Osteoblast (primary cell): ENCODE results near the gene ACTL8. TPM values are rescaled to one million over a fixed set of nuclear protein-coding genes. Genes with fewer than 3 reads are reported as not detected.

Experiments used
- DNase-seq: peaks from one replicate; pipeline ENCODE4 v3.0.0; 2011; ENCODE audit warnings: low spot score, mixed read lengths; ENCODE audit not compliant: insufficient read length; ENCODE audit errors: missing footprints
- H2AFZ ChIP-seq: 2 replicates; pipeline ENCODE4 v1.6.0; 2011; ENCODE audit warnings: mild to moderate bottlenecking, low read length
- H3K27ac ChIP-seq: 2 replicates; pipeline ENCODE4 v1.5.1; 2011; ENCODE audit warnings: mild to moderate bottlenecking, low read depth, low read length, moderate library complexity
- H3K27me3 ChIP-seq: 2 replicates; pipeline ENCODE4 v1.6.0; 2012; ENCODE audit warnings: mild to moderate bottlenecking, control low read depth, inconsistent platforms, low read length, moderate library complexity; ENCODE audit not compliant: insufficient read depth
- H3K36me3 ChIP-seq: 2 replicates; pipeline ENCODE4 v1.5.1; 2011; ENCODE audit warnings: mild to moderate bottlenecking, low read length, control low read depth, moderate library complexity; ENCODE audit not compliant: insufficient read depth
- H3K4me1 ChIP-seq: 2 replicates; pipeline ENCODE4 v1.5.1; 2011; ENCODE audit warnings: mild to moderate bottlenecking, low read length, control low read depth, moderate library complexity; ENCODE audit not compliant: insufficient read depth
- H3K4me2 ChIP-seq: 2 replicates; pipeline ENCODE4 v1.6.0; 2011; ENCODE audit warnings: mild to moderate bottlenecking, low read length; ENCODE audit not compliant: insufficient read depth
- H3K4me3 ChIP-seq: fragments of 200-600 bp; sonication (generic); 3 replicates; pipeline ENCODE4 v1.5.1; 2012; ENCODE audit warnings: mild to moderate bottlenecking, low read length, inconsistent platforms; ENCODE audit not compliant: insufficient read depth
- H3K79me2 ChIP-seq: 2 replicates; pipeline ENCODE4 v1.6.0; 2012; ENCODE audit warnings: mild to moderate bottlenecking, low read length, control low read depth, inconsistent platforms; ENCODE audit not compliant: insufficient read depth
- H3K9me3 ChIP-seq: 2 replicates; pipeline ENCODE4 v1.5.1; 2011; ENCODE audit warnings: low read depth, low read length, control low read depth
- H4K20me1 ChIP-seq: 2 replicates; pipeline ENCODE4 v1.6.0; 2012; ENCODE audit warnings: mild to moderate bottlenecking, low read length, control low read depth; ENCODE audit not compliant: insufficient read depth
- total RNA-seq: library from RNA; depleted of rRNA; stranded (reverse); fragments of >200 nt; gene quantifications from 2 replicates; pipeline ENCODE4 v1.2.3, GENCODE V29; 2012
- TF ChIP-seq, protein P1 (sequence below): IDR thresholded peaks from 2 replicates; pipeline ENCODE4 v1.5.1; 2011; ENCODE audit warnings: mild to moderate bottlenecking, low read depth, low read length, moderate library complexity; ENCODE audit errors: extremely low read depth

The ACTL8 gene
- total RNA-seq, 1 donor = not detected

DNA sequence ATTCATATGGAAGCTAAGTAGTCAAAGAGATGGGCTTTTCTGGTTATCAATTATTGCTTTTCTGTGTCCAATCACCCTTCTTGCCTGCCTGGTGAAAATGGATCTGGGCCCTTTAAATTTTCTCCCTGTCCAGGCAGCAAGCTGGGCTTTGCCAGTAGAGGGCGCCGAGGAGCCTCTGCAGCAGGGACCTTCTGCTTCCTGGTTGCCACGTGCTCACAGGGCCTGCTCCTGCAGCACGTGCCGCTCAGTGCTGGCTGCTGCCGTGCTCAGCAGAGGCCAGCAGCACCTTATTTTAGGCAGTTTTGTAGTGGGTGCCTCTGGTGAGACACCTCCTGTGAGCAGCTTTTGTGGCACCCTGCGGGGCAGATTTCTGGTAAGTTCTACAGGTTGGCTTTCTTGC is 4.0 kb downstream of the ACTL8 start:
- Histone ChIP-seq H2AFZ (no peak overlapping the region), H3K4me2 (no peak overlapping the region), H3K27ac (no peak overlapping the region), H3K79me2 (no peaks in the 10 kb centered on the region), H3K27me3 (no peaks in the 10 kb centered on the region), H3K4me1 (peaks cover under 1% of the 10 kb centered on the region), H3K9me3 (peaks cover 22% of the 10 kb centered on the region), H4K20me1 (no peaks in the 10 kb centered on the region), H3K4me3 (no peak overlapping the region), H3K36me3 (no peaks in the 10 kb centered on the region)
- no peak for DNase-seq
- TF ChIP-seq, protein P1, sequence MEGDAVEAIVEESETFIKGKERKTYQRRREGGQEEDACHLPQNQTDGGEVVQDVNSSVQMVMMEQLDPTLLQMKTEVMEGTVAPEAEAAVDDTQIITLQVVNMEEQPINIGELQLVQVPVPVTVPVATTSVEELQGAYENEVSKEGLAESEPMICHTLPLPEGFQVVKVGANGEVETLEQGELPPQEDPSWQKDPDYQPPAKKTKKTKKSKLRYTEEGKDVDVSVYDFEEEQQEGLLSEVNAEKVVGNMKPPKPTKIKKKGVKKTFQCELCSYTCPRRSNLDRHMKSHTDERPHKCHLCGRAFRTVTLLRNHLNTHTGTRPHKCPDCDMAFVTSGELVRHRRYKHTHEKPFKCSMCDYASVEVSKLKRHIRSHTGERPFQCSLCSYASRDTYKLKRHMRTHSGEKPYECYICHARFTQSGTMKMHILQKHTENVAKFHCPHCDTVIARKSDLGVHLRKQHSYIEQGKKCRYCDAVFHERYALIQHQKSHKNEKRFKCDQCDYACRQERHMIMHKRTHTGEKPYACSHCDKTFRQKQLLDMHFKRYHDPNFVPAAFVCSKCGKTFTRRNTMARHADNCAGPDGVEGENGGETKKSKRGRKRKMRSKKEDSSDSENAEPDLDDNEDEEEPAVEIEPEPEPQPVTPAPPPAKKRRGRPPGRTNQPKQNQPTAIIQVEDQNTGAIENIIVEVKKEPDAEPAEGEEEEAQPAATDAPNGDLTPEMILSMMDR = no peak

DNA sequence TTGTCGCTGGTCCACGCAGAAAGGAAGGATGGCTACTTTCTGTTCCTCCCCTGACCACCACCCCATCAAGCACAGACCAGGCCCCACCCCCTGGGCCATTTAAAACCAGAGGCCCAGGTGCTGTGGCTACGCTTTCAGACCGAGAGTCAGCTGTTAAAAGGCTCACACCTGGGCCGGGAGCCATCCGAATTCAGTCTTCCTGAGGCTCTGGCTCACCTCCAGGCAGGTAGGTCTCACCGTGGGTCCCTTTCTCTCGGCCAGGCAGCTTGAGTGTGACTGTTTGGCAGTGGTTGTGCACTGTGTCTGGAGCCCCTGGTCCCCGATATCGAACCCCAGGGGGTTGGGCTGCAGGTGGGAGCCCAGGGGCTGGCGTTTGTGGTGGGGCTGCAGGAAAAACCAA is 7.2 kb downstream of the ACTL8 start:
- Histone ChIP-seq H3K4me2 (no peak overlapping the region), H3K36me3 (no peaks in the 10 kb centered on the region), H3K9me3 (peaks cover 13% of the 10 kb centered on the region), H3K4me3 (no peak overlapping the region), H3K27ac (no peak overlapping the region), H3K27me3 (no peaks in the 10 kb centered on the region), H3K4me1 (peaks cover 30% of the 10 kb centered on the region), H4K20me1 (no peaks in the 10 kb centered on the region), H2AFZ (no peak overlapping the region), H3K79me2 (no peaks in the 10 kb centered on the region)
- TF ChIP-seq, protein P1 = no peak
- no peak for DNase-seq

DNA sequence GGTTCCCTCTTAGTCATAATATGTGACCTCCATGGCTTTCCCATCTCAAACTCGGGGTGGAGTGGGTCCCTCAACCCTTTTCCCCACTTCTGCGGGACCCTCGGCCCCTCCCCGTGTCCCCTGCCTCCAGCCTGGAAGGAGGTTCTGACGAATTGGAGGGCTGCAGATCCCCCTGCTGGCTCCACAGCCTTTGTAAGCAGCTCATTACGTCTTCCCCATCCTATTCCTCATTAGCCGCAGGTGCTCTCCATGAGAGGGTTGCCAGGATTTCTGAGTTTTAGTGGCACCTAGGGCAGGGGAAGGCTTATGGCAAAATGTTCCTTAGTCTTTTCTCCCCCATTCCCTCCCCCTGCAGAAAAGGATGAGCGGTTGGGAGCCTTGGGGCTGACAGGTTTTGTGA is 8.3 kb downstream of the ACTL8 start:
- no peak for DNase-seq
- peaks cover 11% of the 10 kb centered on the region for H3K9me3 ChIP-seq
- TF ChIP-seq, protein P1 = no peak
- no peak overlapping the region for H2AFZ ChIP-seq
- no peaks in the 10 kb centered on the region for H3K27me3 ChIP-seq
- H3K4me2 ChIP-seq = no peak overlapping the region
- no peak overlapping the region for H3K27ac ChIP-seq
- no peaks in the 10 kb centered on the region for H4K20me1 ChIP-seq
- H3K36me3 ChIP-seq = no peaks in the 10 kb centered on the region
- H3K79me2 ChIP-seq = no peaks in the 10 kb centered on the region
- H3K4me1 ChIP-seq = peaks cover 40% of the 10 kb centered on the region
- H3K4me3 ChIP-seq = no peak overlapping the region

DNA sequence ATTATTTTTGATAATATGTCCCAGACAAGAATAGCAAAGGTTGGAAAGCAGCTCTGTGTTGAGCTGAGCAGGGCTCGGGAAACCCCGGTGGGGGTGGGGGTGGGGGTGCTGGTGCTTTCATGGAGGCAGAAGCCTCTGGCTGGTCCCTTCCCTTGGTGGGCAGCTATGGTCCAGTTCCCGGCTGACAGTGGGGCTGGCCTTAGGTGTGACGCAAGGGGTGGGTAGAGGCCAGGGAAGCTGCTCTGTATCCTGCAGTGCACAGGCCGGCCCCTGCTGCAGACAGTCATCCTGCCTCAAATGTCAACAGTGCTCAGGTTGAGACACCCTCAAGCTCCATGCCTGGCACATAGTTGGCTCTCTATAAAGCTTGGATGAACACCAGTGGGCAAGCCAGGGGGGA is 8.9 kb downstream of the ACTL8 start:
- H3K79me2 ChIP-seq = no peaks in the 10 kb centered on the region
- no peak overlapping the region for H2AFZ ChIP-seq
- TF ChIP-seq, protein P1 = no peak
- no peak for DNase-seq
- H3K9me3 ChIP-seq = peaks cover 6% of the 10 kb centered on the region
- H3K4me3 ChIP-seq = no peak overlapping the region
- H3K4me1 ChIP-seq = peaks cover 45% of the 10 kb centered on the region
- no peaks in the 10 kb centered on the region for H4K20me1 ChIP-seq
- H3K27me3 ChIP-seq = no peaks in the 10 kb centered on the region
- H3K36me3 ChIP-seq = no peaks in the 10 kb centered on the region
- peak overlapping the region; percentile 98 for H3K27ac ChIP-seq
- H3K4me2 ChIP-seq = no peak overlapping the region
